ENCODE results near the gene ZNF518A. TPM values are rescaled to one million over a fixed set of nuclear protein-coding genes. Genes with fewer than 3 reads are reported as not detected.

The ZNF518A gene
- total and polyA plus RNA-seq, 2 donors (not counting 3 experiments of a cell fraction or from before 2014, with no cell fraction given), result 2.9 to 12.1 TPM

- ChIA-PET CTCF (interaction anchor here (0.6 to 1.5 kb wide), 2 partner anchors 12 to 65 kb away, joined by 3 to 6 read pairs; no protein-coding TSS in a partner anchor), POLR2A (no interaction called here)
- Histone ChIP-seq H3K79me2 (ENCODE audit: control insufficient read depth, insufficient read depth, low read length) (no peaks in the 10 kb centered on the region), H3K4me2 (ENCODE audit: insufficient read depth, low read length) (no peak overlapping the region), H4K20me1 (replicated peaks; ENCODE audit: control insufficient read depth, extremely low read depth, insufficient read depth, low read length) (no peaks in the 10 kb centered on the region), H3K27me3 (ENCODE audit: control insufficient read depth in 2 of 2, insufficient read depth in 2 of 2, low read length in 2 of 2) (no peaks in the 10 kb centered on the region), H3K9me3 (replicated peaks; ENCODE audit: control insufficient read depth, insufficient read depth, low read length) (no peaks in the 10 kb centered on the region), H3K4me1 (ENCODE audit: control insufficient read depth, extremely low read depth, insufficient read depth, low read length) (no peaks in the 10 kb centered on the region), H2AFZ (ENCODE audit: low read depth, low read length) (no peak overlapping the region), H3K27ac (ENCODE audit: insufficient read depth, low read depth, low read length) (no peak overlapping the region), H3K9me1 (replicated peaks; ENCODE audit: control insufficient read depth, extremely low read depth, insufficient read depth, low read length) (no peaks in the 10 kb centered on the region), H3K9ac (replicated peaks; ENCODE audit: extremely low read depth, insufficient read depth, low read length) (no peak overlapping the region), H3K36me3 (ENCODE audit: control insufficient read depth in 2 of 2, extremely low read depth in 1 of 2, insufficient read depth in 2 of 2, low read length in 2 of 2) (no peaks in the 10 kb centered on the region), H3K4me3 (replicated peaks in 1 of 3; ENCODE audit: insufficient read depth in 1 of 3, low read depth in 1 of 3, low read length in 3 of 3) (no peak overlapping the region)
- intact Hi-C loops (cut with micrococcal nuclease), result no loop called here
- dilution Hi-C loops (cut with MboI; ENCODE audit: extremely low pct_ligation_motif_present, low sequenced_read_pairs), result no loop called here
- no peak for FAIRE-seq
- no TSS peak for BruUV-seq (replicated peaks)
- no peak for DNase-seq (ENCODE audit: low read depth, low spot score)
- no peak for TF ChIP-seq MYC (IDR thresholded peaks at IDR 0.05; ENCODE audit: low read depth, low read length)
- TF ChIP-seq JUN (IDR thresholded peaks at IDR 0.05; ENCODE audit: borderline replicate concordance, insufficient read depth, insufficient read length, low read depth), result no peak
- no peak for TF ChIP-seq POLR2AphosphoS5 (IDR thresholded peaks at IDR 0.05; ENCODE audit: insufficient read depth, low read depth, low read length)
- TF ChIP-seq EZH2 (IDR thresholded peaks at IDR 0.05; ENCODE audit: borderline replicate concordance, low read depth, low read length, severe bottlenecking), result no peak
- TF ChIP-seq FOS (IDR thresholded peaks at IDR 0.05; ENCODE audit: borderline replicate concordance, insufficient read depth, low read length), result no peak
- TF ChIP-seq MAX (IDR thresholded peaks at IDR 0.05; ENCODE audit: insufficient read depth, insufficient read length), result no peak
- no peak for TF ChIP-seq POLR2A (IDR thresholded peaks at IDR 0.05; ENCODE audit: low read depth, low read length)
- TF ChIP-seq CTCF (IDR thresholded peaks at IDR 0.05; ENCODE audit: extremely low read depth in 1 of 2, insufficient read depth in 1 of 2, low read depth in 1 of 2, low read length in 2 of 2), result no peak
- no peak for TF ChIP-seq GATA2 (IDR thresholded peaks at IDR 0.05; ENCODE audit: insufficient read depth, insufficient read length, low read depth, low read length)
Measured at GRCh38 chr10:96082153-96082552, 47.9 kb upstream of the ZNF518A start.

All from endothelial cell of umbilical vein (primary cell).